Measurements from ENCODE around the gene EGR4. TPM values are rescaled to one million over a fixed set of nuclear protein-coding genes. Genes with fewer than 3 reads are reported as not detected.

EGR4 gene
- total RNA-seq, 1 donor from 2014 or later = not detected

DNA sequence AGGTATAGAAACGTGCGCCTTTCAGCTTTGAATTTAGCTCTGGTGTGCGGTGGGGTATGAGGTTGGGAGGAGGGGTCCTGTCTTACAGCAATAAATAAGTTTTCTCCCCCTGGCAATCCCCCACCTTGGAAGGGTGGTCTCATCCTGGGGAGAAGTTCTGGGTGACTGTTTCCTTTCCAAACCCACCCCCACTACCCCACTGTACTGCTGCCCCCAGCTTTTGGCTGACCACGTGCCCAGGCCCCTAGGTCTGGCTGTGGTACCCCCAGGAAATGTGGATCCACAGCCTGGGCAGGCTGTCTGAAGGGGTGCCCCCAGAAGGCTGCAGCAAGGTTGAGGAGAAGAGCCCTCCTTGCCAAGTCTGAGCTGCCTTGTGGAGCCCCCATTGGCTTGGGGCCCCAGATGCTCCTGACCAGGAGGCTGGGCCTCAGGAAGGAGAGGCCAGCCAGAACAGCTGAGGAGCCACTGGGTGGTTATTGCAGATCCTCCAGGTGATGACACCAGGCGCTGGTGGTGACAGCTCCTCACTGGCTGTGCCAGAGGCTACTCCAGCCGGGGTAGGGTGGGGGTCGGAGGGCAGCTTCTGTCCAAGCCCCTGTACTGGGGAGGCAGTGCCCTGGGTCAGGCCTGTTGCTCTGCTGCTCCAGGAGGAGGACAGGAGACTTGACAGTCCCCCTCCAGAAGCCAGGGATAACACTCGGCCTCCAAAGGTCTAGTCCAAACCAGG lies 35.0 kb downstream of the EGR4 start:
- TF ChIP-seq, protein P1, sequence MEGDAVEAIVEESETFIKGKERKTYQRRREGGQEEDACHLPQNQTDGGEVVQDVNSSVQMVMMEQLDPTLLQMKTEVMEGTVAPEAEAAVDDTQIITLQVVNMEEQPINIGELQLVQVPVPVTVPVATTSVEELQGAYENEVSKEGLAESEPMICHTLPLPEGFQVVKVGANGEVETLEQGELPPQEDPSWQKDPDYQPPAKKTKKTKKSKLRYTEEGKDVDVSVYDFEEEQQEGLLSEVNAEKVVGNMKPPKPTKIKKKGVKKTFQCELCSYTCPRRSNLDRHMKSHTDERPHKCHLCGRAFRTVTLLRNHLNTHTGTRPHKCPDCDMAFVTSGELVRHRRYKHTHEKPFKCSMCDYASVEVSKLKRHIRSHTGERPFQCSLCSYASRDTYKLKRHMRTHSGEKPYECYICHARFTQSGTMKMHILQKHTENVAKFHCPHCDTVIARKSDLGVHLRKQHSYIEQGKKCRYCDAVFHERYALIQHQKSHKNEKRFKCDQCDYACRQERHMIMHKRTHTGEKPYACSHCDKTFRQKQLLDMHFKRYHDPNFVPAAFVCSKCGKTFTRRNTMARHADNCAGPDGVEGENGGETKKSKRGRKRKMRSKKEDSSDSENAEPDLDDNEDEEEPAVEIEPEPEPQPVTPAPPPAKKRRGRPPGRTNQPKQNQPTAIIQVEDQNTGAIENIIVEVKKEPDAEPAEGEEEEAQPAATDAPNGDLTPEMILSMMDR (IDR thresholded peaks at IDR 0.05) = no peak
- Mint-ChIP-seq H3K4me1 (ENCODE audit: low read depth) (no peaks in the 10 kb centered on the region), H3K27ac (ENCODE audit: unreplicated experiment) (no peak overlapping the region), H3K36me3 (ENCODE audit: low read depth) (peaks cover 2% of the 10 kb centered on the region), H3K4me3 (ENCODE audit: unreplicated experiment) (no peak overlapping the region), H3K9me3 (ENCODE audit: low read depth) (no peaks in the 10 kb centered on the region), H3K27me3 (ENCODE audit: low read depth) (no peaks in the 10 kb centered on the region)
- no peak for DNase-seq (ENCODE audit: low spot score)

DNA sequence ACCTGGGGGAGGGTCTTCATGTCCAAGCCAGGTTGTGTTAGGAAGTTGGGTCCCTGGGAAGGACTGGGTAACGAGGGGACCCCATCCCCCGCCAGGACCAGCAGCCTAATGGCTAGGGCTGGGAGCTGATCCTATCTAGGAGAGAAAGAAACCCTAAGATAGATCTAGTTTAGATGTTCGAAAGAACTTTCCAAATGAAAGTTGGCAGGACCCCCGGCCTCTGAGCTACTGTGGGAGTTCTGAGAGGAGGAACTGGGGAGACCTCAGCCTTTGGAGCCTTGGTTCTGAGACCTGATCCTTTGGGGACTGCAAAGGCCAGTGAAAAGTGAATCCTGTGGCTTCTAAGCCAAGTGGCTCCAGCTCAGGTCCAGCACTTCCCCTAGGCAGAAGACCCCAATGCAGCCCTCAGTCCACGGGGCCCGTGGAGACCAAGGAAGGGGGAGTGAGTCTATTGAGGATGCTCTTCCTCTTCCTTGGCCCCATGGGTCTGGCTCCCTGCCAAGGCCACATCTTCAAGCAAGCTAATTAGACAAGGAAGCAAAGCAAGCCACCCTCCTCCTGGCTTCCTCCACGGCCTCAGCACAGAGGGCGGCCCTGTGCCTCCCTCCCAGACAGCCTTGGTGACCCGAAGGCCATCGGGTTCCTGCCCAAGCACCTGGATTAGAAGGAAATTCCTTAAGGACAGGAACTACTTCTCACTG lies 35.8 kb downstream of the EGR4 start:
- Mint-ChIP-seq H3K4me1 (ENCODE audit: low read depth) (no peaks in the 10 kb centered on the region), H3K27ac (ENCODE audit: unreplicated experiment) (peak overlapping the region; percentile 61), H3K9me3 (ENCODE audit: low read depth) (no peaks in the 10 kb centered on the region), H3K27me3 (ENCODE audit: low read depth) (no peaks in the 10 kb centered on the region), H3K36me3 (ENCODE audit: low read depth) (peaks cover 7% of the 10 kb centered on the region), H3K4me3 (ENCODE audit: unreplicated experiment) (no peak overlapping the region)
- DNase-seq (ENCODE audit: low spot score) = no peak
- TF ChIP-seq, protein P1 (IDR thresholded peaks at IDR 0.05) = no peak

DNA sequence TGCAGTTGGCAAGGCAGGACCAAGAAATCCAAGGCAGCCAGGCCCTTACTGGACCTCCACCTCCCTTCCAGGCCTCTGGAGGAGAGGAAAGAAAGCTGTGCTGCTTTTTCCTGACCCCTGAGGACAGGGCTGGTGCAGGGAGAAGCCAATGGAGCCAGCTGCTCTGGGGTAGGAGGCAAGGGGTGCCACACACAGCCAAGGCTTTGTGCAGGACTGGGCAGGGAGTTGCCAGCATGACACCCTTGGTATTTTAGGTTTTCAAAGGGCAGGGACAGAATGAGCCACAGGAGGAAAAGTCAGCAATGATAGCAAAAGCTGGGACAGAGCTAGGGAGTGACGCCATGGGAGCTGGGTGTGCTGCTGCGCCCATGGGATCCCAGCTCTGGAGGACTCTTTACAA lies 36.3 kb downstream of the EGR4 start:
- Mint-ChIP-seq H3K4me3 (ENCODE audit: unreplicated experiment) (no peak overlapping the region), H3K36me3 (ENCODE audit: low read depth) (peaks cover 7% of the 10 kb centered on the region), H3K4me1 (ENCODE audit: low read depth) (no peaks in the 10 kb centered on the region), H3K9me3 (ENCODE audit: low read depth) (no peaks in the 10 kb centered on the region), H3K27ac (ENCODE audit: unreplicated experiment) (peak overlapping the region; percentile 13), H3K27me3 (ENCODE audit: low read depth) (no peaks in the 10 kb centered on the region)
- TF ChIP-seq, protein P1 (IDR thresholded peaks at IDR 0.05) = no peak
- DNase-seq (ENCODE audit: low spot score) = no peak

DNA sequence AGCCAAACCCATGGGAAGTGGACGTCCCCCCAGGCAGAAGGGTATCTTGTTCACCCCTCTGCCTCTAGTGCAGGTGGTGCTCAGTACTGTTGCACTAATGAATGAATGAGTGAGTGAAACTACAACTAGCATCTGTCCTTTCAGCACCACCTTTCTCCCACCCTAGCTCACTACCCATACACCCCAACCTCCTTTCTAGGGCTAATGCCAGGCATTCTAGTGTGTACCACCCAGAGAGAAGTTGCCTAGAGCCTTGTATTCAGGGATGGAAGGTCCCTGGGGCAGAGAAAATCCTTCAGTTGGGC lies 36.8 kb downstream of the EGR4 start:
- Mint-ChIP-seq H3K9me3 (ENCODE audit: low read depth) (no peaks in the 10 kb centered on the region), H3K4me3 (ENCODE audit: unreplicated experiment) (no peak overlapping the region), H3K27me3 (ENCODE audit: low read depth) (no peaks in the 10 kb centered on the region), H3K27ac (ENCODE audit: unreplicated experiment) (no peak overlapping the region), H3K36me3 (ENCODE audit: low read depth) (peaks cover 7% of the 10 kb centered on the region), H3K4me1 (ENCODE audit: low read depth) (no peaks in the 10 kb centered on the region)
- no peak for DNase-seq (ENCODE audit: low spot score)
- TF ChIP-seq, protein P1 (IDR thresholded peaks at IDR 0.05) = no peak

DNA sequence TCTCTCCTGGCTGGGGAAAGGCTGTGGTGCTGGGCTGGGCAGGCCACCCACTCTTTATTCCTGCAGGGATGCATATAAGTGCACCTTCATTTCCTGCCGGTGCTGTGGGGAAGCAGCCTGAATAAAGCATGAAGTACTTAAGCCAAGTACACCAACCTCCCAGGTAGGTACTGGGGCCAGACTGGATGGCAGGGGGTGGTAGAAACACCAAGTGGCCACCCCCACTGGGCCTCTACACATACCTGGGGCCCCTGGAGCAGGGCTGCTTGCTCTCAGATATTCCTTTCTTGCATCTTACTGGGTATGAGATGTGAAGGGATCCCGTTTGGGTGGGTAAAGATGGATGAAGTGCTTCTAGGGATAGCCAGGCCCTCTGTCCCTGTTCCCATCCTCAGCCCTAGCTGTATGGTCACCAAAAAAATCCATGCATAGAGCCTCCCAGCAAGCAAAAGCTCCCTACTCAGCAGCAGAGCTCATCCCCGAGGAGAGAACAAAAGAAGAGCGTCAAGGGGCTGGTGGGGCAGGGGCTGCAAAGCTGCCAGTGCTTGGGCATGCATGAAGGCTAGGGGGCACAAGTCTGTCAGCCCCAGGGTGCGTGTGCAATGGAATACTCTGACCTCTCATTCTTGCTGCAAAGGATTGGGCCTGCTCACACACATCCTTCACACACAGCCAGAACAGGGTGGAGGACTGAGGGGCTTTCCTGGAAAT lies 37.3 kb downstream of the EGR4 start:
- Mint-ChIP-seq H3K27ac (ENCODE audit: unreplicated experiment) (no peak overlapping the region), H3K4me3 (ENCODE audit: unreplicated experiment) (no peak overlapping the region), H3K36me3 (ENCODE audit: low read depth) (peaks cover 10% of the 10 kb centered on the region), H3K27me3 (ENCODE audit: low read depth) (no peaks in the 10 kb centered on the region), H3K4me1 (ENCODE audit: low read depth) (no peaks in the 10 kb centered on the region), H3K9me3 (ENCODE audit: low read depth) (no peaks in the 10 kb centered on the region)
- no peak for DNase-seq (ENCODE audit: low spot score)
- TF ChIP-seq, protein P1 (IDR thresholded peaks at IDR 0.05) = no peak

Data from chondrocyte (in vitro differentiated cells).